OCI-LY1 (cell line): ENCODE measurements around the gene DLX1.

ENCODE experiments used
- H2AFZ ChIP-seq: fragments of 200-600 bp; sonication (generic), shearing (Covaris generic); 2 replicates; pipeline ENCODE4 v1.6.0; 2014; ENCODE audit warnings: antibody characterized with exemption, mild to moderate bottlenecking, low read length
- H3F3A ChIP-seq: fragments of 200-600 bp; sonication (generic), shearing (Covaris generic); 2 replicates; pipeline ENCODE4 v1.6.0; 2014; ENCODE audit warnings: mild to moderate bottlenecking, antibody characterized with exemption, low read length, moderate library complexity; ENCODE audit not compliant: insufficient read depth
- H3K27ac ChIP-seq: fragments of 200-600 bp; sonication (generic); 2 replicates; pipeline ENCODE4 v1.5.1; 2014; ENCODE audit warnings: low read length, mixed run types, mild to moderate bottlenecking, low read depth; ENCODE audit not compliant: poor library complexity, severe bottlenecking
- H3K27me3 ChIP-seq: fragments of 200-600 bp; sonication (generic); 2 replicates; pipeline ENCODE4 v1.6.0; 2014; ENCODE audit warnings: antibody characterized with exemption, mild to moderate bottlenecking, low read length, moderate library complexity; ENCODE audit not compliant: insufficient read depth
- H3K36me3 ChIP-seq: fragments of 200-600 bp; sonication (generic); 2 replicates; pipeline ENCODE4 v1.6.1; 2014; ENCODE audit warnings: mild to moderate bottlenecking, antibody characterized with exemption, low read length, moderate library complexity, mixed read lengths; ENCODE audit not compliant: insufficient read depth
- H3K4me1 ChIP-seq: fragments of 200-600 bp; sonication (generic); 2 replicates; pipeline ENCODE4 v1.5.1; 2014; ENCODE audit warnings: mild to moderate bottlenecking, low read length, moderate library complexity; ENCODE audit not compliant: insufficient read depth, severe bottlenecking
- H3K4me2 ChIP-seq: fragments of 200-600 bp; sonication (generic), shearing (Covaris generic); 2 replicates; pipeline ENCODE4 v1.6.1; 2014; ENCODE audit warnings: low read length
- H3K4me3 ChIP-seq: fragments of 200-600 bp; sonication (generic); 2 replicates; pipeline ENCODE4 v1.5.1; 2014; ENCODE audit warnings: low read length, low read depth, mild to moderate bottlenecking, mixed read lengths; ENCODE audit not compliant: poor library complexity, severe bottlenecking
- H3K79me2 ChIP-seq: fragments of 200-600 bp; shearing (Covaris generic); 2 replicates; pipeline ENCODE4 v1.6.1; 2016; ENCODE audit warnings: mixed run types, low read length, mixed read lengths; ENCODE audit not compliant: insufficient read depth
- H3K9ac ChIP-seq: fragments of 200-600 bp; sonication (generic), shearing (Covaris generic); 2 replicates; pipeline ENCODE4 v1.6.1; 2014; ENCODE audit warnings: mild to moderate bottlenecking, low read length, mixed read lengths
- H3K9me2 ChIP-seq: fragments of 200-600 bp; sonication (generic), shearing (Covaris generic); 2 replicates; pipeline ENCODE4 v1.6.1; 2014; ENCODE audit warnings: low read depth, mild to moderate bottlenecking, low read length, mixed read lengths
- H3K9me3 ChIP-seq: fragments of 200-600 bp; shearing (Covaris generic); 2 replicates; pipeline ENCODE4 v1.6.1; 2014; ENCODE audit warnings: low read length, mixed read lengths
- H4K20me1 ChIP-seq: fragments of 200-600 bp; sonication (generic), shearing (Covaris generic); 2 replicates; pipeline ENCODE4 v1.6.0; 2016; ENCODE audit warnings: mild to moderate bottlenecking, low read length; ENCODE audit not compliant: insufficient read depth
- EZH2 ChIP-seq: fragments of 200-600 bp; sonication (generic), shearing (Covaris generic); IDR thresholded peaks from 2 replicates; pipeline ENCODE4 v1.8.0; 2017; ENCODE audit warnings: borderline replicate concordance, mixed run types, mild to moderate bottlenecking, antibody characterized with exemption, low read length, moderate library complexity, mixed read lengths
- TF ChIP-seq, protein P1 (sequence below): fragments of 200-600 bp; sonication (generic), shearing (Covaris generic); IDR thresholded peaks from 2 replicates; pipeline ENCODE4 v1.5.1; 2017; ENCODE audit warnings: mild to moderate bottlenecking, antibody characterized with exemption, low read length, moderate library complexity, mixed read lengths

DLX1 gene

DNA sequence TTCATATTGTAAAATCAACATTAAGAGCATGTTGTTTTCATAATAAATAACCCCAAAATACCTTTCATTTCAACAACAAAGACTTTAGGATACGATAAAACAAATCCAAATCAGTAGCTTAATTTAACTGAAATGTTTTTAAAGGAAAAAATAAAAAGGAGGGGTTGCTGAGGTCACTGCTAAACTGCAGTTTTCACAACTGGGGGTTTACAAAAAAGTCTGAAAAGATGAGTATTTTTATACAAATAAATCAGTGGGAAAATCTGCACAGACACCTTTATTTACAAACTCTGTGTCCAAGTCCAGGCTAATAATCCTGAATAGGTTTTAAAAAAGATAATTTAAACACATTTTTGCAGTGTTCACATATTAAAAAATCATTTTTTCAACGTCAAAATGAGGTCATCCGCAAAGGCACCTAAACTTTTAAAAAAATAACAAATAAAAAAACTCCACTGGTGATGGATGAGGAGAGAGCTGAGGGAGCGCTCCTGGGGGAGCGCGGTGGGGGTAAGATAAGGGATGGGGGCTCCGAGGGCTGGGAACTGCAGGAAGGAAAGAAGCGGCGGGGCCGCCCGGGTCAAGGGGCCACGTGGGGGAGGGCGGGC, 14.3 kb downstream of the DLX1 start:
- H4K20me1 ChIP-seq, result no peaks in the 10 kb centered on the region
- no peak for TF ChIP-seq EZH2
- TF ChIP-seq, protein P1, sequence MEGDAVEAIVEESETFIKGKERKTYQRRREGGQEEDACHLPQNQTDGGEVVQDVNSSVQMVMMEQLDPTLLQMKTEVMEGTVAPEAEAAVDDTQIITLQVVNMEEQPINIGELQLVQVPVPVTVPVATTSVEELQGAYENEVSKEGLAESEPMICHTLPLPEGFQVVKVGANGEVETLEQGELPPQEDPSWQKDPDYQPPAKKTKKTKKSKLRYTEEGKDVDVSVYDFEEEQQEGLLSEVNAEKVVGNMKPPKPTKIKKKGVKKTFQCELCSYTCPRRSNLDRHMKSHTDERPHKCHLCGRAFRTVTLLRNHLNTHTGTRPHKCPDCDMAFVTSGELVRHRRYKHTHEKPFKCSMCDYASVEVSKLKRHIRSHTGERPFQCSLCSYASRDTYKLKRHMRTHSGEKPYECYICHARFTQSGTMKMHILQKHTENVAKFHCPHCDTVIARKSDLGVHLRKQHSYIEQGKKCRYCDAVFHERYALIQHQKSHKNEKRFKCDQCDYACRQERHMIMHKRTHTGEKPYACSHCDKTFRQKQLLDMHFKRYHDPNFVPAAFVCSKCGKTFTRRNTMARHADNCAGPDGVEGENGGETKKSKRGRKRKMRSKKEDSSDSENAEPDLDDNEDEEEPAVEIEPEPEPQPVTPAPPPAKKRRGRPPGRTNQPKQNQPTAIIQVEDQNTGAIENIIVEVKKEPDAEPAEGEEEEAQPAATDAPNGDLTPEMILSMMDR, result no peak
- H3K27me3 ChIP-seq, result no peaks in the 10 kb centered on the region
- H3K79me2 ChIP-seq, result no peaks in the 10 kb centered on the region
- no peak overlapping the region for H2AFZ ChIP-seq
- peaks cover 83% of the 10 kb centered on the region for H3K4me1 ChIP-seq
- no peak overlapping the region for H3K9ac ChIP-seq
- peak overlapping the region; percentile 71 for H3K4me3 ChIP-seq
- peak overlapping the region; percentile 93 for H3K4me2 ChIP-seq
- H3K9me2 ChIP-seq, result no peaks in the 10 kb centered on the region
- no peaks in the 10 kb centered on the region for H3K36me3 ChIP-seq
- H3K27ac ChIP-seq, result no peak overlapping the region
- H3K9me3 ChIP-seq, result no peaks in the 10 kb centered on the region
- 0 out of 2 replicates have a peak, but pooled peaks cover 2% of the 10 kb centered on the region for H3F3A ChIP-seq

DNA sequence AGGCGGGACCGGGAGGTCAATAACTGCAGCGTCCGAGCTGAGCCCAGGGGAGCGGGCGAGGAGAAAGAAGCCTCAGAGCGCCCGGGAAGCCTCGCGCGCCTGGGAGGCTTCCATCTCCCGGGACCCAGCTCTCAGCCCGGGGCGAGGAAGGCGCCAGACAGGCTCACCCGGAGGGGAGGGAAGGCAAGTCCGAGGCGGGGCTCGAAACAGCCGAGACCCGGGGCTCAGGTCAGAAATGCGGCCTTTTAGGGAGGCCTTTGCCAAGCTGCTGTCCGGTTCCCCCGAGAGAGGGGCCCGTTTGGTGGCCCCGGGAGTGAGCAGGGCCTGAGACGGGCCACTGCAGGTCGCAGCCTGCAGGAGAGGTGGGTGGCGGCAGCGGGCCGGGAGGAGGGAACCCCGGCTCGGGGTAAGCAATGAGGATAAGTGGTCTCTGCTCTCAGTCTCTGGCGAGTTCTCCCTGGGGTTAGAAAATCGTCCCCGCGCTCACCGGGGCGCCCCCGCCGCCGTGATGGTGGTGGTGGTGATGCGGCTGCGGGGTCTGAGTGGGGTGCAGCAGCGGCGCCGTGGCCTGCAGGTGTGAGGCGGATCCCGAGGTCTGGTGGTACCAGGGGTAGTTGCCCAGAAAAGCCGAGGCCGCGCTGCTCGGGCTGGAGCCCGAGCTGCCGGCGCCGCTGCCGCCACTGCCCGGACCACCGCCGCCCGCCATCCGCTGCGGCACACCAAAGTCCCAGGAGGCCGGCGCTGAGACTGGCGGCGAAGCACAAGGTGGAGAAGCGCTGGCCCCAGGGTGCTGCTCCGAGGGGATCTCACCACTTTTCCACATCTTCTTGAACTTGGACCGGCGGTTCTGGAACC, 15.0 kb downstream of the DLX1 start:
- 0 out of 2 replicates have a peak, but pooled peaks cover 2% of the 10 kb centered on the region for H3F3A ChIP-seq
- peak overlapping the region; percentile 71 for H3K4me3 ChIP-seq
- no peaks in the 10 kb centered on the region for H3K9me3 ChIP-seq

DNA sequence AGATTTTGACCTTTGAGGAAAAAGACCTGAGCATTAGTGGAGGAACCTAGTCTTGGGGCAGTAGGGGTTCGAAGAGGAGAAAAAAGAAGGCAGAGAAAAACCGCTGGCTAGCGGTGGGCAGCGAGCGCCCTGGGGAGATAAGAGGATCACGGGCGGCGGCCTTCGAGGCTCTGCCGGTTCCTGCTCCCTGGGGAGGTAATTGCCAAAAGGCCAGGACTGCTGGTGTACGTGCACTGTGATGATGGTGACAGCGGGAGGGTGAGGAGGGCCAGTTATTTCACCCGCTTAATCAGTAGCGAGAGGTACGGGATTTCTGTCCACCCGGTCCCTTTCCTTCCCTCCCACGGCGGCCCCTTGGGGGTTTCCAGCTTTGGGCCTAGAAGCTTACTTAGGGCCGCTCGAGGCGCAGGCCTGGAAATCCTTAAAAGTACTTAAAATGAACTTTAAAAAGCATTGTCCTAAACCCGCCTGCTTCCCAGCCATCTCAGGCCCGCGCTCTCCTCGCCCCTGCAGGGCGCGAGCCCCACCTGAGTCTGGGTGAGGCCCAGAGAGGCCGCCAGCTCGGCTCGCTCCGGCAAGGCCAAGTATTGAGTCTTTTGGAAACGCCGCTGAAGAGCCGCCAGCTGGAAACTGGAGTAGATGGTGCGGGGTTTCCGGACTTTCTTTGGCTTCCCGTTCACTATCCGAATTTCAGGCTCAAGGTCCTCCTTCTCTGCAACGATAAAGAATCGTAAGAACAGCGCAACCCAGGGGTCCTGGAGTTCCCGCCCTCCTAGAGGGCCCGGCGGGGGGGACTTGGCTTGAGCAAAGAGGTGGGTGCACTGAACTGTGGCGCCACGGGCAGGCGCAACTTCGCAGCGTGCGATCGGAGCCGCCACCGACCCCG, 15.9 kb downstream of the DLX1 start:
- Histone ChIP-seq H3K9ac (peak overlapping the region; percentile 52; the same call in 1 of the 2 replicates), H3K4me3 (peak overlapping the region; percentile 71), H3K27ac (no peak overlapping the region), H3K27me3 (no peaks in the 10 kb centered on the region), H3F3A (0 out of 2 replicates have a peak, but pooled peaks cover 2% of the 10 kb centered on the region), H3K36me3 (no peaks in the 10 kb centered on the region), H3K9me3 (no peaks in the 10 kb centered on the region), H2AFZ (no peak overlapping the region), H4K20me1 (no peaks in the 10 kb centered on the region), H3K79me2 (no peaks in the 10 kb centered on the region), H3K9me2 (no peaks in the 10 kb centered on the region), H3K4me2 (peak overlapping the region; percentile 93), H3K4me1 (peaks cover 67% of the 10 kb centered on the region)
- no peak for TF ChIP-seq EZH2
- TF ChIP-seq, protein P1, result no peak

More for the DNA sequence above, 15.0 kb downstream of the DLX1 start:
- no peak overlapping the region for H2AFZ ChIP-seq
- no peaks in the 10 kb centered on the region for H4K20me1 ChIP-seq
- no peaks in the 10 kb centered on the region for H3K9me2 ChIP-seq
- H3K79me2 ChIP-seq, result no peaks in the 10 kb centered on the region
- H3K4me2 ChIP-seq, result peak overlapping the region; percentile 93
- no peak for TF ChIP-seq EZH2
- TF ChIP-seq, protein P1, result no peak
- peaks cover 76% of the 10 kb centered on the region for H3K4me1 ChIP-seq
- no peak overlapping the region for H3K27ac ChIP-seq
- no peak overlapping the region for H3K9ac ChIP-seq
- H3K36me3 ChIP-seq, result no peaks in the 10 kb centered on the region
- H3K27me3 ChIP-seq, result no peaks in the 10 kb centered on the region
